ENCODE results near the gene ZNF778. TPM values are rescaled to one million over a fixed set of nuclear protein-coding genes. Genes with fewer than 3 reads are reported as not detected.

The ZNF778 gene
- total and polyA plus RNA-seq, 2 of the 13 experiments (the other 11 are each of a cell fraction or from before 2014, with no cell fraction given), result 3.8 to 7.2 TPM

DNA sequence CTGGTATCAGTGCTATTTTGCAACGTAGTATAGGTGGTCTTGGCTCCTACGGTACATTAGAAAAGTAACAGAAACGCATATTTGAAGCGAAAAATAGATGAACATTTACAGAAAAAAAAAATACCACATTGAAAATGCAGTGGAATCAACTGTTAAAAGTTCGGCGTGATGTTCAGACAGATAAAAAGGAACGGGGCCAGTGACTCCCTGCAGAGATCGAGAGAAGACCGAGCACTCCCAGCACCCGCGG is 440 bp upstream of the ZNF778 start:
- no peak for ATAC-seq
- no peak for TF ChIP-seq NPAS2 (CRISPR knock-in tag; IDR thresholded peaks at IDR 0.05; ENCODE audit: borderline replicate concordance)
- no peak for TF ChIP-seq HINFP (CRISPR knock-in tag; IDR thresholded peaks at IDR 0.05; ENCODE audit: low read depth)
- TF ChIP-seq E2F2 (CRISPR knock-in tag; IDR thresholded peaks at IDR 0.05; ENCODE audit: borderline replicate concordance), result no peak
- TF ChIP-seq ZFP36L1 (CRISPR knock-in tag; IDR thresholded peaks at IDR 0.05), result no peak
- TF ChIP-seq NFIC (IDR thresholded peaks at IDR 0.05; ENCODE audit: low read length), result 0 out of 2 replicates have a peak, but pooled peaks have one; percentile 10
- TF ChIP-seq ZNF660 (CRISPR knock-in tag; IDR thresholded peaks at IDR 0.05; ENCODE audit: borderline replicate concordance, low read depth), result no peak
- no peak for TF ChIP-seq NFIB (CRISPR knock-in tag; IDR thresholded peaks at IDR 0.05; ENCODE audit: borderline replicate concordance)
- 0 out of 2 replicates have a peak, but pooled peaks have one; percentile 51 for TF ChIP-seq ZNF615 (CRISPR knock-in tag; IDR thresholded peaks at IDR 0.05; ENCODE audit: borderline replicate concordance)
- TF ChIP-seq ZNF569 (CRISPR knock-in tag; IDR thresholded peaks at IDR 0.05; ENCODE audit: borderline replicate concordance), result 0 out of 2 replicates have a peak, but pooled peaks have one; percentile 31
- 0 out of 2 replicates have a peak, but pooled peaks have one; percentile 55 for TF ChIP-seq ZNF75D (CRISPR knock-in tag; IDR thresholded peaks at IDR 0.05; ENCODE audit: borderline replicate concordance)
- TF ChIP-seq, protein P1, sequence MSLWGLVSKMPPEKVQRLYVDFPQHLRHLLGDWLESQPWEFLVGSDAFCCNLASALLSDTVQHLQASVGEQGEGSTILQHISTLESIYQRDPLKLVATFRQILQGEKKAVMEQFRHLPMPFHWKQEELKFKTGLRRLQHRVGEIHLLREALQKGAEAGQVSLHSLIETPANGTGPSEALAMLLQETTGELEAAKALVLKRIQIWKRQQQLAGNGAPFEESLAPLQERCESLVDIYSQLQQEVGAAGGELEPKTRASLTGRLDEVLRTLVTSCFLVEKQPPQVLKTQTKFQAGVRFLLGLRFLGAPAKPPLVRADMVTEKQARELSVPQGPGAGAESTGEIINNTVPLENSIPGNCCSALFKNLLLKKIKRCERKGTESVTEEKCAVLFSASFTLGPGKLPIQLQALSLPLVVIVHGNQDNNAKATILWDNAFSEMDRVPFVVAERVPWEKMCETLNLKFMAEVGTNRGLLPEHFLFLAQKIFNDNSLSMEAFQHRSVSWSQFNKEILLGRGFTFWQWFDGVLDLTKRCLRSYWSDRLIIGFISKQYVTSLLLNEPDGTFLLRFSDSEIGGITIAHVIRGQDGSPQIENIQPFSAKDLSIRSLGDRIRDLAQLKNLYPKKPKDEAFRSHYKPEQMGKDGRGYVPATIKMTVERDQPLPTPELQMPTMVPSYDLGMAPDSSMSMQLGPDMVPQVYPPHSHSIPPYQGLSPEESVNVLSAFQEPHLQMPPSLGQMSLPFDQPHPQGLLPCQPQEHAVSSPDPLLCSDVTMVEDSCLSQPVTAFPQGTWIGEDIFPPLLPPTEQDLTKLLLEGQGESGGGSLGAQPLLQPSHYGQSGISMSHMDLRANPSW (CRISPR knock-in tag; IDR thresholded peaks at IDR 0.05; ENCODE audit: borderline replicate concordance), result 0 out of 2 replicates have a peak, but pooled peaks have one; percentile 7
- TF ChIP-seq ZNF816 (CRISPR knock-in tag; IDR thresholded peaks at IDR 0.05; ENCODE audit: borderline replicate concordance), result 0 out of 2 replicates have a peak, but pooled peaks have one; percentile 51

More for the DNA sequence above, 440 bp upstream of the ZNF778 start:
- peak overlapping the region; percentile 94 for H3K9ac ChIP-seq (ENCODE audit: insufficient read depth, low read depth, low read length)
- no peaks in the 10 kb centered on the region; a peak in 1 of 5 replicates for H3K27me3 ChIP-seq (ENCODE audit: control insufficient read depth in 1 of 2, insufficient read depth in 2 of 2, low read length in 2 of 2)
- no peaks in the 10 kb centered on the region for H4K20me1 ChIP-seq (ENCODE audit: insufficient read depth, low read length)
- H2AFZ ChIP-seq (ENCODE audit: low read length), result no peak overlapping the region
- H3K4me2 ChIP-seq (ENCODE audit: low read depth, low read length), result peak overlapping the region; percentile 92
- POLR2A ChIA-PET, result interaction anchor here (0.8 to 2.5 kb wide), 18 partner anchors 9 to 429 kb away, joined by 3 to 30 read pairs (median 4); partner anchors contain the start of genes ACSF3, GALNS, SLC22A31 and TRAPPC2L
- peak overlapping the region; percentile 85 for H3K27ac ChIP-seq (ENCODE audit: extremely low read length, insufficient read depth, low read length)
- H3K79me2 ChIP-seq (ENCODE audit: insufficient read depth, low read length), result peaks cover 8% of the 10 kb centered on the region
- H3K9me3 ChIP-seq (ENCODE audit: low read length), result no peaks in the 10 kb centered on the region
- peaks cover 5 to 12% of the 10 kb centered on the region in 2 experiments for H3K36me3 ChIP-seq (replicated peaks in 1 of 2; ENCODE audit: control insufficient read depth in 1 of 2, insufficient read depth in 2 of 2, low read length in 2 of 2)
- intact Hi-C loops (cut with micrococcal nuclease; ENCODE audit: unreplicated experiment), result loop anchor here (1.0 to 5.0 kb wide), 3 partner anchors 16 to 274 kb away; partner anchors contain the start of gene CDH15
- in situ Hi-C loops (cut with HindIII; ENCODE audit: extremely low pct_ligation_motif_present, low pct_unique_long_range_greater_than_20kb), result no loop called here
- 2% methylated on average over 11 of the region's 11 CpGs for WGBS (ENCODE audit: low lambda C conversion rate)
- FAIRE-seq (no peak), DNase-seq (ENCODE audit: low spot score) (no peak)
- H3K4me3 ChIP-seq (replicated peaks in 1 of 3; ENCODE audit: insufficient read depth in 1 of 3, low read depth in 2 of 3, low read length in 3 of 3), result peak overlapping the region; percentile 89 to 96 (median 92)
- BruUV-seq (replicated peaks), result TSS peak; percentile 95
- H3K4me1 ChIP-seq (ENCODE audit: insufficient read depth, low read length), result peaks cover 10% of the 10 kb centered on the region; the same call in 1 of the 2 replicates
- CTCF ChIA-PET (ENCODE audit: low intra/inter-chr PET ratio, low total read pairs), result interaction anchor here (1.3 to 2.0 kb wide), 3 partner anchors 30 to 275 kb away, joined by 5 to 6 read pairs (median 5); no protein-coding TSS in a partner anchor

Data from HepG2 (cell line).